Body of pancreas (tissue), 4 donors: ENCODE measurements around the gene CLIC3. TPM values are rescaled to one million over a fixed set of nuclear protein-coding genes. Genes with fewer than 3 reads are reported as not detected.
A peak's percentile ranks its signal among the peaks of the same experiment; 100 is the strongest.
"Not testable (repeated sequence)": the region's sequence is repeated elsewhere in the genome, so short reads cannot be mapped to it uniquely, and the experiment has no call there.

Experiments
- ATAC-seq: fragments of 150-250 bp; one replicate; pipeline ENCODE4 v1.9.1; 2016
- DNase-seq, 4 donors: peaks; one replicate each; pipeline ENCODE4 v3.0.0-alpha.2; 2019
- H3K27ac ChIP-seq, 4 donors: fragments of 200-600 bp; sonication (generic); 1 replicate in 3 of 4; 2 replicates in 1 of 4; pipeline versions ENCODE4 v1.5.1 to v1.6.1; 2016 to 2019; ENCODE audit warnings: mild to moderate bottlenecking in 1 of 4, mixed read lengths in 1 of 4, moderate library complexity in 1 of 4
- H3K27me3 ChIP-seq, 2 donors: fragments of 200-600 bp; sonication (generic); one replicate each; pipeline ENCODE4 v1.6.0; 2016; ENCODE audit warnings: mild to moderate bottlenecking in 1 of 2
- H3K36me3 ChIP-seq, 2 donors: fragments of 200-600 bp; sonication (generic); replicated peaks in 1 of 2; 2 replicates each; pipeline ENCODE4 v1.5.1; 2016; ENCODE audit warnings: low read depth in 2 of 2; ENCODE audit not compliant: insufficient read depth in 1 of 2
- H3K4me1 ChIP-seq: fragments of 200-600 bp; sonication (generic); one replicate; pipeline ENCODE4 v1.6.0; 2016
- H3K4me3 ChIP-seq, 2 donors: fragments of 200-600 bp; sonication (generic); 1 replicate in 1 of 2; 2 replicates in 1 of 2; pipeline ENCODE4 v1.5.1; 2016 to 2019
- H3K9me3 ChIP-seq, 3 donors: fragments of 200-600 bp; sonication (generic); 1 replicate in 2 of 3; 2 replicates in 1 of 3; pipeline ENCODE4 v1.5.1; 2016
- CTCF ChIP-seq, 7 experiments: fragments of 450-650 bp in 4 of 7; fragments of 200-600 bp in 3 of 7; sonication (generic) in 3 of 7; IDR thresholded peaks; one replicate each; pipeline ENCODE4 v1.5.1; 2016 to 2019; ENCODE audit warnings: antibody characterized with exemption in 7 of 7
- POLR2A ChIP-seq, 3 donors: fragments of 450-650 bp; IDR thresholded peaks; one replicate each; pipeline ENCODE4 v1.6.1; 2016; ENCODE audit warnings: antibody characterized with exemption in 3 of 3, mild to moderate bottlenecking in 2 of 3
- WGBS, 2 donors: methylation state at CpG; one replicate each; pipeline ENCODE4 v1.1.5; 2017; 5-methylcytosine and 5-hydroxymethylcytosine counted together
- intact Hi-C: fragments of 100-400 bp; cut with DNase I; formaldehyde crosslinking; loops from one replicate; pipeline ENCODE4 v1.15.1; 2023
- total RNA-seq, 2 donors: library from RNA; depleted of rRNA; stranded (reverse); fragments of >200 nt; gene quantifications; one replicate each; pipeline ENCODE4 v1.1.0, GENCODE V29; 2016

The CLIC3 gene
- total RNA-seq, 2 donors from 2014 or later, result 2.0 TPM; not detected in 1

GRCh38 chr9:137007108-137007815 lies 10.9 kb upstream of the CLIC3 start:
- Histone ChIP-seq H3K9me3 (no peaks in the 10 kb centered on the region), H3K4me1 (no peaks in the 10 kb centered on the region), H3K36me3 (peaks cover 0 to 3% of the 10 kb centered on the region in 2 donors), H3K4me3 (no peak overlapping the region), H3K27me3 (no peaks in the 10 kb centered on the region), H3K27ac (no peak overlapping the region)
- peak; percentile 13 for ATAC-seq
- TF ChIP-seq POLR2A (IDR thresholded peaks at IDR 0.05) (no peak), CTCF (IDR thresholded peaks at IDR 0.05) (no peak)
- DNase-seq, result peak in 3 of 4 donors; percentile 36 to 52 (median 42)
- 75 to 84% methylated on average over 20 to 30 of the region's 30 CpGs for WGBS, 2 donors
- intact Hi-C loops, result no loop called here

- no peaks in the 10 kb centered on the region for H3K9me3 ChIP-seq
- no peaks in the 10 kb centered on the region for H3K4me1 ChIP-seq
- no peaks in the 10 kb centered on the region for H3K27me3 ChIP-seq
- H3K36me3 ChIP-seq, result peaks cover 0 to 2% of the 10 kb centered on the region in 2 donors
- ATAC-seq (peak; percentile 20), DNase-seq (no peak)
- whole genome bisulfite sequencing, 2 donors, result 75 to 96% methylated on average over 11 to 24 of the region's 24 CpGs
- no peak overlapping the region for H3K4me3 ChIP-seq
- intact Hi-C loops, result no loop called here
- H3K27ac ChIP-seq, result no peak overlapping the region
- no peak for TF ChIP-seq CTCF (IDR thresholded peaks at IDR 0.05)
- no peak for TF ChIP-seq POLR2A (IDR thresholded peaks at IDR 0.05)
Measured at GRCh38 chr9:137006116-137007003, 10.0 kb upstream of the CLIC3 start.

- H3K36me3 ChIP-seq, H3K4me3 ChIP-seq, ATAC-seq, H3K9me3 ChIP-seq, H3K27me3 ChIP-seq, intact Hi-C loops, H3K4me1 ChIP-seq, H3K27ac ChIP-seq: not testable (repeated sequence)
- 36 to 43% methylated on average over 16 to 17 of the region's 17 CpGs for WGBS, 2 donors
- peak in 1 of 4 donors; percentile 41 for DNase-seq
- TF ChIP-seq CTCF (IDR thresholded peaks at IDR 0.05), result peak in 6 of 7 experiments; percentile 27 to 44 (median 38)
Measured at GRCh38 chr9:137004285-137004684, 7.9 kb upstream of the CLIC3 start.

- intact Hi-C loops, result no loop called here
- no peaks in the 10 kb centered on the region for H3K27me3 ChIP-seq
- DNase-seq (no peak), ATAC-seq (no peak)
- H3K27ac ChIP-seq, result no peak overlapping the region
- H3K9me3 ChIP-seq, result no peaks in the 10 kb centered on the region
- H3K36me3 ChIP-seq, result no peaks in the 10 kb centered on the region
- no peak overlapping the region for H3K4me3 ChIP-seq
- no peaks in the 10 kb centered on the region for H3K4me1 ChIP-seq
- 62 to 83% methylated on average over 7 to 10 of the region's 10 CpGs for WGBS, 2 donors
- TF ChIP-seq CTCF (IDR thresholded peaks at IDR 0.05) (no peak), POLR2A (IDR thresholded peaks at IDR 0.05) (no peak)
Measured at GRCh38 chr9:137002646-137003041, 6.3 kb upstream of the CLIC3 start.
